ENCODE results near the gene CDK18. TPM values are rescaled to one million over a fixed set of nuclear protein-coding genes. Genes with fewer than 3 reads are reported as not detected.

Gene CDK18
- total and polyA plus RNA-seq, 2 of the 8 experiments (the other 6 are each of a cell fraction or from before 2014, with no cell fraction given): 31.2 to 44.0 TPM

DNA sequence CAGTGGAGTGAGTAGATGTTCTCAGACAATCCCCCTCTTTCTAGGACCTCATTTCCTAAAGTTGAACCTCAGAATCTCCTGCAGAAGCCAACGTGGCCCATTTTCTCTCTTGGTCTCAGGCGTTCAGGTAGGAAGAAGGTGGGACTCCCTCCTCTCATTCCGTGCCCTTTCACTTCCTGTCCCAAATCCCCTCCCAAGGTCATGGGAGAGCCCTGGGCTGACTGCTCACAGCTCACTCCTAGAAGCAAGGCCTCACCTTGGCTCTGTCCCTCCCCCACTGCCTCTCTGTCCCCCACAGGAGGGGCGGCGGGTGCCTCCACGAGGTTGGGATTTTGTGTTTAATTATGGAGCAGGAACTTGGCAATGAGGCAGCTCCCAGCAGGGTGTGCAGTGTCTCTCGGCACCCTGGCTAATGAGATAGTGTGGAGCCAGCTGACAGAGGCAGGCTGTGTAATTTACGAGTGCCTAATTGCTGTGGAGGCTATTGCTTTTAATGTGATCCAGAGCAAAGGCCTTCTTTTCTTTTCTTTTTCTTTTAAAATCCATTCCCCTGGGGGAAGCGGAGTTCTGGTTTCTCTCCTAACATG lies 9.1 kb upstream of the CDK18 start (continued):
- no peak for TF ChIP-seq RBBP5 (IDR thresholded peaks at IDR 0.05; ENCODE audit: borderline replicate concordance, low read depth, low read length)
- no peak for TF ChIP-seq TAF7 (optimal IDR thresholded peaks at IDR 0.05; ENCODE audit: borderline replicate concordance, low read depth, low read length)
- TF ChIP-seq CEBPB (IDR thresholded peaks at IDR 0.05; ENCODE audit: low read depth, low read length): no peak
